GM12801 (cell line): Measurements from ENCODE around the gene ZFAND3.

Experiments
- TF ChIP-seq, protein P1 (sequence below): IDR thresholded peaks from one replicate; pipeline ENCODE4 v1.5.1; 2011; ENCODE audit warnings: control low read depth; ENCODE audit not compliant: insufficient read length; ENCODE audit errors: extremely low read depth

Gene ZFAND3

DNA sequence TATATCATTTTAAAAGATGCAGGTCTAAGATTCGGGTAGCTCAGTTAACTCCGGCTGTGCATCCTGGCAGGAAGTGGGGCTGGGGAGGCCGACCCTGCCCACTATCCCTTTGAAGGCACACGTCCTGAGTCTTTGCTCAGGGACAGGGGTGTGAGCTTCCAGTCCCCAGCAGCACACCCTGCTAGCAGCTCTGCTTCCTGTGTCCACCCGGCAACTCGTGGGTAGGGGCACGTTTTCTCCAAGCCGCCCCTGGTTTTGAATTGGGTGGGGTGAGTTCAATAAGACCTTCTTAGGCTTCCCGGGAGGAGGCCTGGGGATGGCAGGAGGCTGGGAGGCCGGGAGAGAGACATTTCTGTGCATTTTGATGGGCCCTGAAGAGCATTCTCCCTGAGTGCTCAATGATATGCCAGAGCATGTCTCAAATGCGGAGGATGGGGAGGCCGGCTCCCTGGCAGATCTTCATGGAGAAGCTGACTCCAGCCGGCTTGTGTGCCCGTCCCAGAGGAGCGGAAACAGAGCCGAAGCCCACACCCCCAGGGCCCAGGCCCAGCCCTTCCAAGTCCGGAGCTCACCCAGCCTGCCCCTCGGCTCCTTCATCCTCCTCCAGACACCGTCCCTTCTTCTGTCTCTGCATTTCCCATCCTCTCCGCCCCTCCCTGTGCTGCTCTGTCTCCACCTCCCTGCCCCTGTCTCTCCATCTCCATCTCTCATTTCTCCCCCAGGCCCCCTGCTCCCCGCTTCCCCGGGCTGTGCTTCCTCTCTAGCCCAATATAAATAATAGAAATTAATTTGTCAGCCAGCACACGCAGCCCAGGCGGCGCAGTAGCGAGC is 36.3 kb upstream of the ZFAND3 start:
- TF ChIP-seq, protein P1, sequence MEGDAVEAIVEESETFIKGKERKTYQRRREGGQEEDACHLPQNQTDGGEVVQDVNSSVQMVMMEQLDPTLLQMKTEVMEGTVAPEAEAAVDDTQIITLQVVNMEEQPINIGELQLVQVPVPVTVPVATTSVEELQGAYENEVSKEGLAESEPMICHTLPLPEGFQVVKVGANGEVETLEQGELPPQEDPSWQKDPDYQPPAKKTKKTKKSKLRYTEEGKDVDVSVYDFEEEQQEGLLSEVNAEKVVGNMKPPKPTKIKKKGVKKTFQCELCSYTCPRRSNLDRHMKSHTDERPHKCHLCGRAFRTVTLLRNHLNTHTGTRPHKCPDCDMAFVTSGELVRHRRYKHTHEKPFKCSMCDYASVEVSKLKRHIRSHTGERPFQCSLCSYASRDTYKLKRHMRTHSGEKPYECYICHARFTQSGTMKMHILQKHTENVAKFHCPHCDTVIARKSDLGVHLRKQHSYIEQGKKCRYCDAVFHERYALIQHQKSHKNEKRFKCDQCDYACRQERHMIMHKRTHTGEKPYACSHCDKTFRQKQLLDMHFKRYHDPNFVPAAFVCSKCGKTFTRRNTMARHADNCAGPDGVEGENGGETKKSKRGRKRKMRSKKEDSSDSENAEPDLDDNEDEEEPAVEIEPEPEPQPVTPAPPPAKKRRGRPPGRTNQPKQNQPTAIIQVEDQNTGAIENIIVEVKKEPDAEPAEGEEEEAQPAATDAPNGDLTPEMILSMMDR = no peak

DNA sequence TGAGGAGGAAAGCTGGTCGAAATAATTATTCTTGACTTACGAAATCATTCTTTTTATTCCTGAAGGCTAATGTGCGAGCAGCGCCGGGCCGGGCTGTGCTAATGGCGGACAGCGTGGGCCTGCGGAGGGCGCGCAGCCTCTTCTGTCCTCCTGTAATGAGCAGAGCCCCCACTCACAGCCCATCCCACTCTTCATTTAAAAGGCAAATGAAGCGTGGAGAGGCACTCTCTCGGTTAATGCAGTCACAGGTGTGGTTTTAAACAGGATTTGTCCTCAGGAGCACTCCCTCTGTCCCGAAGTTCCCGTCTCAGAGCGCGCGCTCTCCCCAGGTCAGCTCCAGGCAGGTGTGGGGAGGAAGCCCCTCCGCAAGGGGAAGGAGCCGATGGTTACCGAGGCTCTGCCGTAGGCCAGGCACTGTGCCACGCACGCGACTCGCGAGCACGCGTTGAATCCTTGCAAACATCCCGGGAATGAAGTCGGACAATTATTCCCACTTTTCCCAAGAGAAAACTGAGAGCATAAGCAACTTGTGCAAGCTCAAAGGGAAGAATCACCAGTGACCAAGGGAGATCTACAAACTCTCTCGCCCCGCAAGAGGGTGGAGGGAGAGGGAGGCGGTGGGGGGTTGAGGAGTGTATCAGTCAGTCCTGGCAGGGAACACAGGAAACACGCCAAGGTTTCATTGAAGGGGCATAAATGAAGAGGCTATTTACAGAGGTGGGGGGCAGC is 35.5 kb upstream of the ZFAND3 start:
- TF ChIP-seq, protein P1 = no peak

DNA sequence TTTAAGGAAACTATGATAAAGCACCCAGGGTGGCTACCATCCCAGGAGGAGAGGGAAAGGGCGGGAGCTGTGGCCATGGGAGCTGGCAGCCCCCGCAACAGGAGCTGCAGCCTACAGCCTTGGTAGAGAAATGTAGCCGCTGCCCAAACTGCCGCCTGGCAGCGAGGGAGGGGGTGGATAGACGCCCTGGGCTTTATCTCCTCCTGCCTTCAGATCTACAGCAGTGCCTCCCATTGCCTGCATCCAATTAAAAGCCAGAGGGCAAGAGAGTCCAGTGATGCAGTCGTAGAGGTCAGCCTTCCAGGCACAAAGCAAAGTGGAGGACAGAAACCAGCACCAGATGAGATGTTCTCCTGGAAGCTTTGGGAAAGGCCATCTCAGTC is 35.0 kb upstream of the ZFAND3 start:
- TF ChIP-seq, protein P1 = no peak

DNA sequence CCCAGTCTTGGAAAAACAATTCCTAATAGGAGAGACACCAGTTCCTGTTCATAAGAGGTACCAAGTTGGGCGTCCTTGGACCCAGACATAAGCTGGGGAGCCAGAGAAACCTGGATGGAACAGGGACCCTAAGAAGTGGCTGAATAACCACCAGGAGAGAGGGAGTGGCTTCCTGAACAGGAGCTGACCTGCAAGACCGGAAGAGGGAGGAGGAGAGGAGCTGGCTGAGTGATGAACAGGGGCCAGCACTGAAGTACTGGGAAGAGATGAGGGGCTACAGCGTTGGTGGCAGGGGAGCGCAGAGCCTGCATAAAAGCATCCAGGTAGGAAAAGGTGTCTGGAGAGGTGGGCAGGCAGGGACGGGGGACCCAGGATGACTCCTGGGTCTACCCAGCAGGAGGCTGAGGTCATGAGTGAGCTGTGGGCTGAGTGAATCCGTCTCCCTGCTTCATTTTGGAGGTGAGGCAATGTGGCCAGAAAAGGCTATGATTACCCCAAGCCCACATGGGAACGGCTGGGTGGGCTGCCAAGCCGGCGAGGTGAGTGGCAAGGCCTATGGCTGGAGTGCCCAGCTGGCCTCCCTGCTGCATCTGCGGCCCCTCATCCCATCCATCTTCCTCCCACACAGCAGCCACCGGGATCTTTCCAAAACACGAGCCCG is 34.4 kb upstream of the ZFAND3 start:
- TF ChIP-seq, protein P1 = no peak

DNA sequence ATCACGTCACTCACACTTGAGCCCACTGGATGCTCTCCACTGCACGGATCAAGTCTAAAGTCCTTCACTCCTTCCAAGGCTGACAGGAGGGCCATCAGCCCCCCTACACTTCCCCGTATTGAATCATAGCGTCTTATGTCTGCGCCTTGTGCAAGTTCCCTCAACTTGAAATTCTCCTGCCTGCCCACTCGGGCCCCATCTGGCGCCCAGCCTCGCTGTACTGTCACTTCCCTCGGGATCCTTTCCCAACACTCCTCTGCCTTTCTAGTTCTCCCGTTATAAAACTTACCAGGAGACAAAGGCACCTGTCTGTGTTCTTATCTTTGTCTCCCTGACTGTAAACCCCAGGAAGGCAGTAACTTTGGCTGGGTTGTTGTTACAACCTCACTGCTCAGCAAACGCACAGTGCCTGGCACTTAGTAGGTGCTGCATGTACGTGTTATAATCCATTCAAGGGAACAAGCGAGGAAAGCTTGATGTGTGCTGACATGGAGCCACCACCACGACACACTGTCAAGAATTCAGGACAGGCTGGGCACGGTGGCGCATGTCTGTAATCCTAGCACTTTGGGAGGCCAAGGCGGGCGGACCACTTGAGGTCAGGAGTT is 33.8 kb upstream of the ZFAND3 start:
- TF ChIP-seq, protein P1 = no peak

DNA sequence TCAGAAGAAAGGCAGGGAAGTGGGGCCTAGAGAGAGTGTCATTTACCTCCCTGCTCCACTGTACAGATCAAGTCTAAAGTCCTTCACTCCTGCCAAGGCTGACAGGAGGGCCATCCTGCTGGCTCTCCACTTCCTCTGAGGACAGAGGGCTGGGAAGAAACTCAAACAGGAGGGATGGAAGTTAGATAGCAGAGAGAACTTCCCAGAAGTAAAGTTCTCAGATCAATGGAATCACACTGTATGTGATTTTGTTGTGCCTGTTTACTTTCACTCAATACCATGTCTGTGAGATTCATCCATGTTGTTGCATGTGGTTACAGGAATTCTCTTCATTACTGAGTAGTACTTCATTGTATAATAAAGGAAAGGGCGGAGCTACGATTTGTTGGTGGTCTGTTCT is 32.3 kb upstream of the ZFAND3 start:
- TF ChIP-seq, protein P1 = no peak

DNA sequence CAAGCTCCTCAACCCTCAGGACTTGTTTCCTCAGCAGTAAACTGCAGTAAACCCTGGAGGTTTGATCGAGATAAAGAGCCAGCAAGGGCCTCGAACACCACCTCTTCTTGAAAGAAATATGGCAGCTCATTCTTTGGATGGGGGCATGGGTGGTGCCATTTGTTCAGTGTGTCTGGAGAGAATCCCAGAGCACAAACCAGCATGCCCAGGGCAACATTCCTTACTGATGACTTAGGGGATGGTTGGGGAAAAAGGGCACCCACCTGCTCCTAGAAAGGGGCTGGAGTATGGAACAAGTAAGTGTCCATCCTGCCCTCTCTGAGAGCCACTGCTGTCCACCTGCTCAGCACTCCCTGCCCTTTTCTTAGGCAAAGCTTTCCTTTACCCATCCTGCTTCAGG is 31.3 kb upstream of the ZFAND3 start:
- TF ChIP-seq, protein P1 = no peak
